Heart left ventricle (tissue), 13 donors: ENCODE measurements around the gene ANKDD1B.

Experiments used
- POLR2A ChIP-seq, 2 donors: fragments of 450-650 bp; IDR thresholded peaks; one replicate each; pipeline ENCODE4 v1.6.1; 2017; ENCODE audit warnings: antibody characterized with exemption in 2 of 2, mild to moderate bottlenecking in 2 of 2, moderate library complexity in 2 of 2
- TF ChIP-seq, protein P1 (sequence below), 12 donors: fragments of 200-600 bp; sonication (generic) in 4 of 12; IDR thresholded peaks; one replicate each; pipeline versions ENCODE4 v1.5.0 to v1.8.0; 2018 to 2022; ENCODE audit warnings: antibody characterized with exemption in 12 of 12, mild to moderate bottlenecking in 5 of 12
- donor health status: ischemic (EF 13 %, LVEDD 7.1; RV severe dilation, severe dysfunction).
- donor health status: DM: no; HTN: yes; CAD: no.
- donor health status: DM: no; HTN: no; CAD: no.
- donor health status: ischemic (EF 25% LVEDD 6.9; RV normal size, moderate dysfunction).
- donor health status: ischemic (EF 25% LVEDD 5.7; RV mildly dilated, moderate dysfunction).
- donor health status: ischemic (EF 35%, LVEDD 5.7; RV mildly dilated, moderate dysfunction).
- donor health status: nonischemic (EF 11% LVEDD 7.7; RV severe dilation, severe dysfunction).
- donor health status: DM: yes; HTN: yes; CAD: no.
- donor health status: PGD.
- donor health status: ischemic (EF 29% LVEDD 5.4; RV normal size, mild dysfunction).
- donor health status: nonischemic (EF 23%, LVEDD 6.1; RV moderate dilation, normal function).

GRCh38 chr5:75694781-75695180 lies 83.5 kb downstream of the ANKDD1B start:
- no peak for TF ChIP-seq POLR2A (IDR thresholded peaks at IDR 0.05)
- TF ChIP-seq, protein P1, sequence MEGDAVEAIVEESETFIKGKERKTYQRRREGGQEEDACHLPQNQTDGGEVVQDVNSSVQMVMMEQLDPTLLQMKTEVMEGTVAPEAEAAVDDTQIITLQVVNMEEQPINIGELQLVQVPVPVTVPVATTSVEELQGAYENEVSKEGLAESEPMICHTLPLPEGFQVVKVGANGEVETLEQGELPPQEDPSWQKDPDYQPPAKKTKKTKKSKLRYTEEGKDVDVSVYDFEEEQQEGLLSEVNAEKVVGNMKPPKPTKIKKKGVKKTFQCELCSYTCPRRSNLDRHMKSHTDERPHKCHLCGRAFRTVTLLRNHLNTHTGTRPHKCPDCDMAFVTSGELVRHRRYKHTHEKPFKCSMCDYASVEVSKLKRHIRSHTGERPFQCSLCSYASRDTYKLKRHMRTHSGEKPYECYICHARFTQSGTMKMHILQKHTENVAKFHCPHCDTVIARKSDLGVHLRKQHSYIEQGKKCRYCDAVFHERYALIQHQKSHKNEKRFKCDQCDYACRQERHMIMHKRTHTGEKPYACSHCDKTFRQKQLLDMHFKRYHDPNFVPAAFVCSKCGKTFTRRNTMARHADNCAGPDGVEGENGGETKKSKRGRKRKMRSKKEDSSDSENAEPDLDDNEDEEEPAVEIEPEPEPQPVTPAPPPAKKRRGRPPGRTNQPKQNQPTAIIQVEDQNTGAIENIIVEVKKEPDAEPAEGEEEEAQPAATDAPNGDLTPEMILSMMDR (IDR thresholded peaks at IDR 0.05): no peak
